GM18507 (cell line): ENCODE data around the gene LRRC37A3.
"Not testable (repeated sequence)": the region's sequence is repeated elsewhere in the genome, so short reads cannot be mapped to it uniquely, and the experiment has no call there.

ENCODE experiments used
- DNase-seq: peaks from one replicate; pipeline ENCODE4 v3.0.0; 2011; ENCODE audit warnings: low read depth; ENCODE audit not compliant: insufficient read length; ENCODE audit errors: extremely low spot score
- FAIRE-seq: peaks from 2 replicates; lab custom pipeline; 2011; peaks lifted over from hg19 to GRCh38; lab: Jason Lieb, UNC

The LRRC37A3 gene

GRCh38 chr17:64840960-64841359 is 78.3 kb downstream of the LRRC37A3 start:
- FAIRE-seq, DNase-seq: not testable (repeated sequence)

DNA sequence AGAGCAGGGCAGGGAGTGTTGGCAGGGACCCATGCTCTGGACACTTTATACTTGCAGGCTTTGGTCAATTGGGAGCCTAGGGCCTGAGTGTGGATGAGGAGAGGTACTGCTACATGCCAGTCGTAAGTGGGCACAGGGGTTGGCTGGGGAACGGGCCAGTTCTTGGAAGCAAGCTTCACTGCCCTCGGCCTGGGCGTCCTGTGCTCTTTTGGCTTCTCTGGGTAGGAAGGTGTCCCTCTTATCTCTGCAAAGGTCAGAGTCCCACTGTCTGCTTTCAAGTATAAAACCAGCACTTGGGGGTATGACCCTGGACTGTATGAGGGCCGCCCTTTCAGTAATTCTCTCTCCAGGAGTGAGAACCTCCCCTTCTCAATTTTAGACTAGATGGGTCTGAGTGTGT is 80.8 kb downstream of the LRRC37A3 start:
- FAIRE-seq = not testable (repeated sequence)

GRCh38 chr17:64837018-64837761 is 82.1 kb downstream of the LRRC37A3 start:
- FAIRE-seq (peak; percentile 87), DNase-seq (peak; percentile 64)

More for the DNA sequence above, 80.8 kb downstream of the LRRC37A3 start:
- not testable (repeated sequence) for DNase-seq

DNA sequence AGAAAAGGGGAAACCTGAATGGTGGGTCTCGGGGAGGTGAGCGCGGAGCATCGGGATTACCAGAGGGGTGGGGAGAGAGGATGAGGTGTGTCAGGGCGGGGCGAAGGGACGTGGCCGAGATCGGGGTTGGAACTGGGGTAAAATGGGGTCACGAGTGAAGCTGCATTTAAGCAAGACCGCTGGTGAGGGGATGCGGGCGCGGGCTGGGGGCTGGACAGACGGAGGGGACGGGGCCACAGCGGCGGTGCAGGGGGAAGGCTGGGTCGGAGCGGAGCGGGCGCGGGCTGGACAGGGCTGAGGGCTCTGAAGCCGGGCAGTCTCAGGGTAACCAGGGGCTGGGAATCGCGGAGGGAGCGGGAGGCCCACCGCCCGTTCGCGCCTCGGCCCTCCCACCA is 82.7 kb downstream of the LRRC37A3 start:
- DNase-seq, FAIRE-seq: not testable (repeated sequence)

DNA sequence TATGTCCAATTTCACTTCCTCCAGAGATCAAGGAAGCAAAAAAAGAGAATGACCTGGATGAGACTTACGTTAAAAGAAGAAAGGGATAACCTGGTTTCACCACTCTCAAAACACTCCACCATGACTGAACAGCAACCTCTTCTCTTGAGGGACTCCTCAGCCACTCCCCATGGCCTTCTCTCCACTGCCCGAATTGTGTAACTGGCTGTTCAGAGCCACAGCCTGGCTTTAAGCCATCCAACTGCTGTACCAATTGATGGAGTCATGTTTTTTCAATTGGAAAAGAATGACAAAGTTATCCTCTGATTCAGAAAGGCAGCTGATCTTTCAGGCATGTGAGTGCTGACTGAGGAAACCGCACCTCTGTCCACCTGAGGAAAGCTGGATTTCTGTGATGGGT is 85.2 kb downstream of the LRRC37A3 start:
- FAIRE-seq, DNase-seq: not testable (repeated sequence)

DNA sequence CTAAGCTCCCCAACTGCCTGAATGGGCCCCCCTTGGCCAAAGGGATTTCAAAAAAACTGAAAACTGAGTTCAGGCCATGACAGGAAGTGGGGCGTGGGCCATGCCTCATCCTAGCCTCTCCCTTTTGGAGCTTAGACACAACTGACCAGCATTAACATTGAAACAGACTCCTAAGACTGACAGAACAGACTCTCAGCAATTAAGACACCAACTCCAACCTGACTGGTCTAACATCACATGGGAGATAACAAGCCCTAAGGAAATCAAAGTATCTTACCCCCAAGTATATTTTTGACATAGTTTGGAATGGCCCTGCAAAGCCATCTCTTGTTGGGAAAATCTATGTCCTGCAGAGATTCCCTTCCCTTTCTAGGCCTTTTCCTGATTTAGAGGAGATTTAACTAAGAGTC is 88.6 kb downstream of the LRRC37A3 start:
- FAIRE-seq, DNase-seq: not testable (repeated sequence)

GRCh38 chr17:64829824-64830630 is 89.3 kb downstream of the LRRC37A3 start:
- DNase-seq, FAIRE-seq: not testable (repeated sequence)

- not testable (repeated sequence) for DNase-seq, FAIRE-seq
These were observed 90.2 kb downstream of the LRRC37A3 start for GRCh38 chr17:64829068-64829467.

GRCh38 chr17:64818904-64819303 is 100.4 kb downstream of the LRRC37A3 start:
- not testable (repeated sequence) for FAIRE-seq, DNase-seq

DNA sequence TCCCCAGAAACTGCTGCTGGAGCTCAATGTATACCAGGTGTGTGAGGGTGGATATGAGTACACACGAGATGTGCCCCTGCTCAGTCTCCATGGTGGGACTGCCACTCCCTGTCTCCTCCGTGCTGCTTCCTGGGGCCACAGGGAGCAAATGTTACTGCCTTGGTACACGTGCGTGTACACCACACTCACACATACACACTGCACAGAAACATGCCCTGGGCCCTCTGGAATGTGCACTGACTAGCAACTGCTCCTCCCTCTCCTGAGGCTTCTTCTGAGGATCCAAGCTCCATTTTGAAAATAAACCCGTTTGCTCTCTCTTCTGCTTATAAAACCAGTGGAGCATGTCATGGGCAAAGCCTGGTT is 103.5 kb downstream of the LRRC37A3 start:
- not testable (repeated sequence) for FAIRE-seq, DNase-seq

- not testable (repeated sequence) for DNase-seq, FAIRE-seq
These were observed 104.1 kb downstream of the LRRC37A3 start for GRCh38 chr17:64814993-64815832.

DNA sequence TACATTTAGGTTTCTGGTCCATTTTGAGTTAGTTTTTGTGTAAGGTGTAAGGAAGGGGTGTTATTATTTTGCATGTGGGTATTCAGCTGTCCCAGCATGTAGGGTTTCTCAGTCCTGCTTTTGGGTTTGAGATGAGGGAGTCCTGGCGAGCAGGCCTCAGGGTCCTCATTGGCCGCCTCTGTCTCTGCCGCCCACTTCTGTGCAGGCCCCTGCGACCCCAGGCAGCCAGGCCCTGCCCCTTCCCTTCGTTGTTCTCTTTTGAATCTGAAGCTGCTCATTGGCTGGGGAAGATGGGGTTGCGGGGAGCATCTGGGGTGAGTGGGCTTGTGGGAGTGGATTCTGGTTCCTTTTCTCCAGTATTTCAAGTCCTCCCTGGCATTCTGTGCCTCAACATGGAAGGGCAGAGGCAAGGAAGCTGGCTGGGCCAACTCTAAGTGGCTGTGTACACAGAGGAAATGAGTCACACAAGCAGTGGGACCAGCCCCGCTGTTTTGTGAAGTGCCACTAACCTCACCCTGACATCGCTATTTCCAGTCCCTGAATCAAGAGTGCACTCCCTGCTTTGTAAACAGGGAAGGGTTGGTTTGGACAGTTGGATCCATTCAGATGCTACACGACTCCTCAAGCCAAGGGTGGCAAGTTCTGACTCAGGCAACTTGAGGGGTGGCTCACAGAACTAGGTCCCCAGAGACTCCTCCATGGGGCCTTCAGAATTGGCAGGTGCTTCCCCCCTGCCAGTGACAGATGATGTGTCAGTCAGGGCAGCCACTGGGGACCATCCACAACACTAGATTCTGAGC is 110.9 kb downstream of the LRRC37A3 start:
- FAIRE-seq = peak; percentile 76
- not testable (repeated sequence) for DNase-seq
